ENCODE results near the gene SELENBP1. TPM values are rescaled to one million over a fixed set of nuclear protein-coding genes. Genes with fewer than 3 reads are reported as not detected.

The SELENBP1 gene
- total RNA-seq, 1 donor from 2014 or later, result 99.1 TPM

- DNase-seq (no peak), ATAC-seq (no peak)
- intact Hi-C loops (cut with micrococcal nuclease), result no loop called here
Observed at GRCh38 chr1:151324390-151324930, 48.0 kb downstream of the SELENBP1 start.

GRCh38 chr1:151318975-151319374, 53.5 kb downstream of the SELENBP1 start:
- DNase-seq (no peak), ATAC-seq (no peak)
- intact Hi-C loops (cut with micrococcal nuclease), result no loop called here

GRCh38 chr1:151315565-151316235, 56.8 kb downstream of the SELENBP1 start:
- intact Hi-C loops (cut with micrococcal nuclease), result no loop called here
- DNase-seq (no peak), ATAC-seq (no peak)

Other genes with a start within 250 kb of the SELENBP1 start
- gene SEMA6C, start 226.1 kb downstream of the SELENBP1 start, total RNA-seq, result 55.1 TPM
- 1.4 TPM for gene TNFAIP8L2, start 216.1 kb downstream of the SELENBP1 start, total RNA-seq
- gene LYSMD1, start 206.8 kb downstream of the SELENBP1 start, total RNA-seq, result 13.0 TPM
- 19.1 TPM for gene SCNM1, start 206.6 kb downstream of the SELENBP1 start, total RNA-seq
- 0.62 TPM for gene TMOD4, start 196.7 kb downstream of the SELENBP1 start, total RNA-seq
- gene VPS72, start 182.5 kb downstream of the SELENBP1 start, total RNA-seq, result 40.5 TPM
- 41.2 TPM for gene PIP5K1A, start 174.2 kb downstream of the SELENBP1 start, total RNA-seq
- gene PSMD4, start 118.0 kb downstream of the SELENBP1 start, total RNA-seq, result 149 TPM
- 11.7 TPM for gene ZNF687, start 90.4 kb downstream of the SELENBP1 start, total RNA-seq
- 46.8 TPM for gene PI4KB, start 45.3 kb downstream of the SELENBP1 start, total RNA-seq
- 21.1 TPM for gene RFX5, start 25.5 kb downstream of the SELENBP1 start, total RNA-seq
- 175 TPM for gene PSMB4, start 26.9 kb upstream of the SELENBP1 start, total RNA-seq
- 46.1 TPM for gene POGZ, start 86.8 kb upstream of the SELENBP1 start, total RNA-seq
- gene CGN, start 138.7 kb upstream of the SELENBP1 start, total RNA-seq, result 0.92 TPM
- gene TUFT1, start 167.6 kb upstream of the SELENBP1 start, total RNA-seq, result 3.1 TPM
- gene SNX27, start 239.3 kb upstream of the SELENBP1 start, total RNA-seq, result 33.7 TPM